Activated naive CD4-positive, alpha-beta T cell treated with anti-CD3 and anti-CD28 coated beads for 36 hours (primary cell): ENCODE data around the gene PI4K2B. TPM values are rescaled to one million over a fixed set of nuclear protein-coding genes. Genes with fewer than 3 reads are reported as not detected.
"Not testable (repeated sequence)": the region's sequence is repeated elsewhere in the genome, so short reads cannot be mapped to it uniquely, and the experiment has no call there.

Experiments
- CTCF ChIA-PET: fragments of 350-600 bp; sonication (Branson Sonifier 250); formaldehyde crosslinking; loops from one replicate; lab custom pipeline; 2021; ENCODE audit warnings: antibody characterized with exemption; lab: Charles Lee
- DNase-seq: peaks from one replicate; pipeline ENCODE4 v3.0.0-alpha.2; 2020
- H3K27ac Mint-ChIP-seq: one replicate; pipeline ENCODE4 v1.8.0; 2021; ENCODE audit warnings: mild to moderate bottlenecking, mixed read lengths
- H3K27me3 Mint-ChIP-seq: one replicate; pipeline ENCODE4 v1.8.0; 2021; ENCODE audit warnings: low read depth, mixed read lengths
- H3K36me3 Mint-ChIP-seq: one replicate; pipeline ENCODE4 v1.8.0; 2021; ENCODE audit warnings: low read depth, mixed read lengths
- H3K4me1 Mint-ChIP-seq: one replicate; pipeline ENCODE4 v1.8.0; 2021; ENCODE audit warnings: low read depth, mixed read lengths
- H3K4me3 Mint-ChIP-seq: one replicate; pipeline ENCODE4 v1.8.0; 2021; ENCODE audit warnings: mild to moderate bottlenecking, moderate library complexity, mixed read lengths
- H3K9me3 Mint-ChIP-seq: one replicate; pipeline ENCODE4 v1.8.0; 2021; ENCODE audit warnings: mixed read lengths
- intact Hi-C: fragments of 100-400 bp; cut with micrococcal nuclease; formaldehyde crosslinking; loops from one replicate; pipeline ENCODE4 v1.15.1; 2023
- total RNA-seq, 2 experiments: library from RNA; stranded (reverse); gene quantifications; one replicate each; pipeline ENCODE4 v1.2.3, GENCODE V29; 2021

The PI4K2B gene
- 10 to 100 TPM; 38.0 to 40.1 TPM for total RNA-seq

- peaks cover 29% of the 10 kb centered on the region for H3K36me3 Mint-ChIP-seq
- no peaks in the 10 kb centered on the region for H3K27me3 Mint-ChIP-seq
- peaks cover 36% of the 10 kb centered on the region for H3K4me1 Mint-ChIP-seq
- CTCF ChIA-PET, result interaction anchor here (0.8 to 2.4 kb wide), 8 partner anchors 11 to 146 kb away, joined by 3 to 18 read pairs (median 5); partner anchors contain the start of genes ANAPC4, SEPSECS and ZCCHC4
- peak within 1 kb of the TSS; percentile 92 for H3K4me3 Mint-ChIP-seq
- H3K27ac Mint-ChIP-seq, result peak within 1 kb of the TSS; percentile 91
- DNase-seq, result peak; percentile 93
- peaks cover 13% of the 10 kb centered on the region for H3K9me3 Mint-ChIP-seq
- intact Hi-C loops, result loop anchor here (1.0 to 10.0 kb wide), 12 partner anchors 9 to 1899 kb away; partner anchors contain the start of genes ANAPC4, DHX15, SEL1L3 and SEPSECS
Measured at GRCh38 chr4:25233737-25234389, at the start of gene PI4K2B. PI4K2B (plus strand) TSS chr4:25234033; CDS start chr4:25234164, 131 bp downstream.

DNA sequence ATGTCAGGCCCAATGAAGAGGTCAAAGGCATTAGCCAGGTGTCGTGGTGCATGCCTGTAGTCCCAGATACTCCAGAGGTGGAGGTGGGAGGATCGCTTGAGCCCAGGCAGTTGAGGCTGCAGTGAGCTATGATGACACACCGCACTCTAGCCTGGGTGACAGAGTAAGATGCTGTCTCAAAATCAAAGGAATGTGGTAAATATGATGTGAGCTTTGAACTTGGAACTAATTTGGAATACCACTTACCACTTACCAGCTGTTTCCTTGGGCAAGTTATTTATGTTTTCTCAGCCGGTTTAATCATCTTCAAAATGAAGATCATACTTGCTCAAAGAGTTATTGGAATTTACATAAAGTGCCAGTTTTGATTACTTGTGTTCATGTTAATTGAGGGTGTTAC is 49.8 kb upstream of the PI4K2B start:
- Mint-ChIP-seq H3K4me1 (peaks cover 16% of the 10 kb centered on the region), H3K27me3 (no peaks in the 10 kb centered on the region), H3K27ac (no peak overlapping the region), H3K9me3 (no peaks in the 10 kb centered on the region), H3K36me3 (peaks cover 5% of the 10 kb centered on the region), H3K4me3 (no peak overlapping the region)
- no peak for DNase-seq
- CTCF ChIA-PET, result no interaction called here
- intact Hi-C loops, result no loop called here

GRCh38 chr4:25190407-25190806 is 43.4 kb upstream of the PI4K2B start:
- Mint-ChIP-seq H3K36me3 (peaks cover 5% of the 10 kb centered on the region), H3K27ac (no peak overlapping the region), H3K9me3 (no peaks in the 10 kb centered on the region), H3K4me3 (no peak overlapping the region), H3K27me3 (no peaks in the 10 kb centered on the region), H3K4me1 (no peaks in the 10 kb centered on the region)
- intact Hi-C loops, result no loop called here
- CTCF ChIA-PET, result no interaction called here
- no peak for DNase-seq

- intact Hi-C loops, result no loop called here
- no peaks in the 10 kb centered on the region for H3K4me1 Mint-ChIP-seq
Measured at GRCh38 chr4:25198713-25199112, 35.1 kb upstream of the PI4K2B start.

GRCh38 chr4:25207997-25208396 is 25.8 kb upstream of the PI4K2B start:
- CTCF ChIA-PET, result no interaction called here
- H3K4me3 Mint-ChIP-seq, result no peak overlapping the region
- peaks cover 2% of the 10 kb centered on the region for H3K4me1 Mint-ChIP-seq
- H3K9me3 Mint-ChIP-seq, result peaks cover 30% of the 10 kb centered on the region
- no peak overlapping the region for H3K27ac Mint-ChIP-seq
- H3K27me3 Mint-ChIP-seq, result no peaks in the 10 kb centered on the region
- no peak for DNase-seq
- intact Hi-C loops, result no loop called here
- H3K36me3 Mint-ChIP-seq, result peaks cover 4% of the 10 kb centered on the region

More at GRCh38 chr4:25198713-25199112, 35.1 kb upstream of the PI4K2B start:
- Mint-ChIP-seq H3K36me3 (peaks cover 21% of the 10 kb centered on the region), H3K27ac (no peak overlapping the region), H3K4me3 (no peak overlapping the region), H3K27me3 (no peaks in the 10 kb centered on the region), H3K9me3 (peaks cover 12% of the 10 kb centered on the region)
- CTCF ChIA-PET, result interaction anchor here (1.0 kb wide), 1 partner anchor 8 kb away, joined by 3 read pairs; no protein-coding TSS in a partner anchor
- DNase-seq, result no peak

DNA sequence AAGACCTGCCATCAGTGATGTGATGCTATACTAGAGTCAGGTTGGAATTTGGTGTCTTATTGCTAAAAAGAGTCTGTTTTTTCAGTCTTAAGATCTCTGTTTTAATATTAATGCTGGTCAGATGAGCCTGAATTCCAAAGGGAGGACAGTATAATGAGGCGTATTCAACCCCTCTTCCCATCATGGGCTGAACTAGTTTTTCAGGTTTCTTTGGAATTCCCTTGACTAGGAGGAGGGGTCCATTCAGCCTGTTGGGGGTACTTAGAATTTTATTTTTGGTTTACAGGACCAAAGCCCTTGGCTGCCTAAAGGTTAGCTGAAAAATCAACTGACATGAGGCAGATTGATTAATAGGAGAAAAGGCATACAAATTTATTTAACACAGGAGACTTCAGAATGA is 24.1 kb upstream of the PI4K2B start:
- H3K27me3 Mint-ChIP-seq, result no peaks in the 10 kb centered on the region
- DNase-seq, result no peak
- H3K4me1 Mint-ChIP-seq, result no peaks in the 10 kb centered on the region
- CTCF ChIA-PET, result interaction anchor here (0.7 kb wide), 1 partner anchor 30 kb away, joined by 3 read pairs; no protein-coding TSS in a partner anchor
- H3K36me3 Mint-ChIP-seq, result peaks cover 3% of the 10 kb centered on the region
- H3K4me3 Mint-ChIP-seq, result no peak overlapping the region
- intact Hi-C loops, result no loop called here
- H3K9me3 Mint-ChIP-seq, result peaks cover 29% of the 10 kb centered on the region
- H3K27ac Mint-ChIP-seq, result no peak overlapping the region

GRCh38 chr4:25211721-25212120 is 22.1 kb upstream of the PI4K2B start:
- no peak for DNase-seq
- no peak overlapping the region for H3K4me3 Mint-ChIP-seq
- intact Hi-C loops, result no loop called here
- peaks cover 23% of the 10 kb centered on the region for H3K9me3 Mint-ChIP-seq
- peaks cover 4% of the 10 kb centered on the region for H3K36me3 Mint-ChIP-seq
- H3K27ac Mint-ChIP-seq, result no peak overlapping the region
- no peaks in the 10 kb centered on the region for H3K27me3 Mint-ChIP-seq
- H3K4me1 Mint-ChIP-seq, result no peaks in the 10 kb centered on the region
- CTCF ChIA-PET, result no interaction called here

- H3K36me3 Mint-ChIP-seq, result peaks cover 4% of the 10 kb centered on the region
- no peak for DNase-seq
- H3K4me1 Mint-ChIP-seq, result no peaks in the 10 kb centered on the region
- no peaks in the 10 kb centered on the region for H3K27me3 Mint-ChIP-seq
- CTCF ChIA-PET, result interaction anchor here (1.4 kb wide), 1 partner anchor 8 kb away, joined by 4 read pairs; no protein-coding TSS in a partner anchor
- H3K9me3 Mint-ChIP-seq, result peaks cover 22% of the 10 kb centered on the region
- H3K4me3 Mint-ChIP-seq, result no peak overlapping the region
- H3K27ac Mint-ChIP-seq, result no peak overlapping the region
- intact Hi-C loops, result no loop called here
Measured at GRCh38 chr4:25212822-25213221, 21.0 kb upstream of the PI4K2B start.

DNA sequence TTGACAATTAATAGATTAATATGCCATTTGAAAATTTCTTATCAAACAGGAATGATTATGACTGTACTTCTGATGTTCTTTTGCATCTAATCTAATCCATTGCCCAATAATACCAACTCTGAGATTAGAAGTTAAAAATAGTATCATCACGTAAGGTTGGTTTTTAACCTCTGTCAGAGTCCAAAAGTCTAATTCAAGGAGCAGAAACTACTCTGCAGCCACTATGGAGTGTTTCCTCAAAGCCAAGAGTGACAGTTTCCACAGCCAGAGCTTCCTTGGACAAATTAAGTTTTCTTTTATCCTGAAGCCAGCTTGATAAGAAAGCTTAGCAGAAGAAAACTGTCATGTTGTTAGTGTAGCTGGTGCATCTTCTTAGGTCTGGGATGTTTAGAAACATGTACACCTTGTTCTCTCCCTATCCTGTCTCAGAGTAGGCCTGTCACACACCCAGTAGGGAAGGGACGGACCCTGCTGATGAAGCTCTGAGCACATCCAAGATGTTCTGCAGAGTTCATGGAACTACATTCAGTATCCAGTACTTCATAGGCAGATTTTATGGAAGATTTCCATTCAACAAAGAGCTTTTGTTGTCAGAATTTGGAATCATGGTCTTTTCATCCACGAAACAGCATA is 20.4 kb upstream of the PI4K2B start:
- Mint-ChIP-seq H3K27me3 (no peaks in the 10 kb centered on the region), H3K9me3 (peaks cover 20% of the 10 kb centered on the region), H3K4me1 (no peaks in the 10 kb centered on the region), H3K27ac (no peak overlapping the region), H3K4me3 (no peak overlapping the region), H3K36me3 (peaks cover 6% of the 10 kb centered on the region)
- no peak for DNase-seq
- intact Hi-C loops, result no loop called here
- CTCF ChIA-PET, result interaction anchor here (1.4 kb wide), 1 partner anchor 9 kb away, joined by 4 read pairs; no protein-coding TSS in a partner anchor

- intact Hi-C loops, H3K4me1 Mint-ChIP-seq, H3K27me3 Mint-ChIP-seq, H3K4me3 Mint-ChIP-seq, DNase-seq, H3K27ac Mint-ChIP-seq, CTCF ChIA-PET: not testable (repeated sequence)
- Mint-ChIP-seq H3K36me3 (peaks cover 14% of the 10 kb centered on the region), H3K9me3 (peaks cover 20% of the 10 kb centered on the region)
Measured at GRCh38 chr4:25214750-25215149, 19.1 kb upstream of the PI4K2B start.

DNA sequence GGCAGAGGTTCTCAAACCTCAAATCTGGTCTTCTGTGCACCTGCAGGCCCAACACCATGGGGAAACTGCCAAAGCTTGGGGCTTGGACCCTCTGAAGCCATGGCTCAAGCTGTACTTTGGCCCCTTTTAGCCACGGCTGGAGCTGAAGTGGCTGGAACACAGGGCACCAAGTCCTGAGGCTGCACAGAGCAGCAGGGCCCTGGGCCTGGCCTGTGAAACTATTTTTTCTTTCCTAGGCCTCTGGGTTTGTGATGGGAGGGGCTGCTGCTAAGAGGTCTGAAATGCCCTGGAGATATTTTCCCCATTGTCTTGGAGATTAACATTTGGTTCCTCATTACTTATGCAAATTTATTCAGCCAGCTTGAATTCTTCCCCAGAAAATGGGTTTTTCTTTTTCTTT is 18.3 kb upstream of the PI4K2B start:
- Mint-ChIP-seq H3K27ac (no peak overlapping the region), H3K4me1 (no peaks in the 10 kb centered on the region), H3K9me3 (peaks cover 21% of the 10 kb centered on the region), H3K36me3 (peaks cover 20% of the 10 kb centered on the region), H3K27me3 (no peaks in the 10 kb centered on the region), H3K4me3 (no peak overlapping the region)
- CTCF ChIA-PET, result no interaction called here
- intact Hi-C loops, result no loop called here
- no peak for DNase-seq

DNA sequence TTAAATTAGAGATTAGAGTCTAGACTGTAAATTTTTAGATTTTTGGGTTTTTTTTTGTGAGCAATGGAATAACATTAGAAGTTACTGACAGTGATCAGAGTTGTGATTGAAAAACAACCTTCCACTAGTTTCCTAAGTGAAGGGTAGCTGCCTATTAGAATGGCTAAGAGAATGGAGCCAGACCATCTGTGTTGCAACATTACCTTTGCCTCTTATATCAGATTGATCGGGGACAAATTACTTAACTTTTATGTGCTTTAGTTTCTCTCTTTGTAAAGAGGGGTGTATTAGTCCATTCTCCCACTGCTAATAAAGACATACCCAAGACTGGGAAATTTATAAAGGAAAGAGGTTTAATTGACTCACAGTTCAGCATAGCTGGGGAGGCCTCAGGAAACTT is 12.5 kb upstream of the PI4K2B start:
- Mint-ChIP-seq H3K36me3 (peaks cover 38% of the 10 kb centered on the region), H3K9me3 (peaks cover 37% of the 10 kb centered on the region), H3K27ac (no peak overlapping the region), H3K4me3 (no peak overlapping the region), H3K27me3 (no peaks in the 10 kb centered on the region), H3K4me1 (no peaks in the 10 kb centered on the region)
- CTCF ChIA-PET, result no interaction called here
- no peak for DNase-seq
- intact Hi-C loops, result no loop called here
